Heart left ventricle (tissue), 16 donors: ENCODE measurements around the gene WDR35. TPM values are rescaled to one million over a fixed set of nuclear protein-coding genes. Genes with fewer than 3 reads are reported as not detected.

Source experiments
- ATAC-seq, 4 donors: fragments of 200-7000 bp; cut with Tn5 transposase; one replicate each; pipeline ENCODE4 v1.9.1; 2020 to 2022; ENCODE audit warnings: moderate library complexity in 4 of 4, mild to moderate bottlenecking in 3 of 4, moderate number of reproducible peaks in 1 of 4
- DNase-seq, 5 donors: peaks; one replicate each; pipeline ENCODE4 v3.0.0-alpha.2; 2020
- H3K27ac ChIP-seq, 12 donors: fragments of 200-600 bp; sonication (generic) in 4 of 12; one replicate each; pipeline versions ENCODE4 v1.5.0 to v1.8.0; 2016 to 2022; ENCODE audit warnings: mild to moderate bottlenecking in 2 of 12
- H3K27me3 ChIP-seq, 9 donors: fragments of 200-600 bp; sonication (generic) in 2 of 9; one replicate each; pipeline versions ENCODE4 v1.5.1 to v1.8.0; 2016 to 2022; ENCODE audit warnings: mild to moderate bottlenecking in 3 of 9
- H3K36me3 ChIP-seq, 9 donors: fragments of 200-600 bp; sonication (generic) in 2 of 9; one replicate each; pipeline versions ENCODE4 v1.5.0 to v1.8.0; 2018 to 2022; ENCODE audit warnings: mild to moderate bottlenecking in 2 of 9
- H3K4me1 ChIP-seq, 12 donors: fragments of 200-600 bp; sonication (generic) in 4 of 12; one replicate each; pipeline versions ENCODE4 v1.5.0 to v1.8.0; 2016 to 2022; ENCODE audit warnings: mild to moderate bottlenecking in 3 of 12
- H3K4me3 ChIP-seq, 12 donors: fragments of 200-600 bp; sonication (generic) in 4 of 12; one replicate each; pipeline versions ENCODE4 v1.5.0 to v1.8.0; 2017 to 2022; ENCODE audit warnings: mild to moderate bottlenecking in 9 of 12, moderate library complexity in 4 of 12
- H3K9me3 ChIP-seq, 12 donors: fragments of 200-600 bp; sonication (generic) in 4 of 12; one replicate each; pipeline versions ENCODE4 v1.5.0 to v1.8.0; 2016 to 2022; ENCODE audit warnings: mild to moderate bottlenecking in 1 of 12
- CTCF ChIP-seq, 12 donors: fragments of 200-600 bp; sonication (generic) in 4 of 12; IDR thresholded peaks; one replicate each; pipeline versions ENCODE4 v1.5.0 to v1.8.0; 2018 to 2022; ENCODE audit warnings: antibody characterized with exemption in 12 of 12, mild to moderate bottlenecking in 5 of 12
- POLR2A ChIP-seq, 2 donors: fragments of 450-650 bp; IDR thresholded peaks; one replicate each; pipeline ENCODE4 v1.6.1; 2017; ENCODE audit warnings: antibody characterized with exemption in 2 of 2, mild to moderate bottlenecking in 2 of 2, moderate library complexity in 2 of 2
- whole genome bisulfite sequencing, 4 donors: extraction: QIAGEN DNeasy Blood & Tissue Kit in 2 of 4; methylation state at CpG; one replicate each; pipeline versions ENCODE4 v1.1.5 to v1.1.7; 2013 to 2018; 5-methylcytosine and 5-hydroxymethylcytosine counted together
- intact Hi-C, 10 donors: fragments of 100-400 bp; cut with DNase I; formaldehyde crosslinking; loops; one replicate each; pipeline versions ENCODE4 v1.11.1 to v1.14.2; 2022
- polyA plus RNA-seq, 2 donors: library from polyadenylated mRNA; stranded (reverse); fragments of 200-250 nt; gene quantifications; one replicate each; pipeline ENCODE4 v1.2.3, GENCODE V29; 2013
- total RNA-seq, 9 donors: library from RNA; depleted of rRNA in 2 of 9; stranded (reverse); fragments of >200 nt in 2 of 9; fragmentation: NEBNext Ultra II Directional in 3 of 9; extraction: Animal tissue kit (Norgen Biotek cat#: 25700) in 3 of 9; gene quantifications; one replicate each; pipeline versions ENCODE4 v1.1.0 to v1.2.4, GENCODE V29; 2016 to 2023
- donor health status: ischemic (EF 13 %, LVEDD 7.1; RV severe dilation, severe dysfunction).
- donor health status: healthy with polysubstance abuse.
- donor health status: DM: no; HTN: yes; CAD: no.
- donor health status: DM: no; HTN: no; CAD: no.
- donor health status: ischemic (EF 25% LVEDD 6.9; RV normal size, moderate dysfunction).
- donor health status: ischemic (EF 25% LVEDD 5.7; RV mildly dilated, moderate dysfunction).
- donor health status: healthy.
- donor health status: DM: yes; HTN: yes; CAD: no.
- donor health status: ischemic (EF 35%, LVEDD 5.7; RV mildly dilated, moderate dysfunction).
- donor health status: nonischemic (EF 11% LVEDD 7.7; RV severe dilation, severe dysfunction).
- donor health status: DM: yes; HTN: yes; CAD: no.
- donor health status: PGD.
- donor health status: ischemic (EF 29% LVEDD 5.4; RV normal size, mild dysfunction).
- donor health status: nonischemic (EF 23%, LVEDD 6.1; RV moderate dilation, normal function).

The WDR35 gene
- total and polyA plus RNA-seq, 11 donors: 1.1 to 8.5 (median 5.0) TPM

GRCh38 chr2:19874726-19875125 is 115.2 kb downstream of the WDR35 start:
- ATAC-seq (no peak), DNase-seq (no peak)
- Histone ChIP-seq H3K27me3 (no peaks in the 10 kb centered on the region), H3K4me1 (no peaks in the 10 kb centered on the region), H3K4me3 (no peak overlapping the region), H3K27ac (no peak overlapping the region), H3K36me3 (no peaks in the 10 kb centered on the region), H3K9me3 (no peaks in the 10 kb centered on the region)
- no peak for TF ChIP-seq POLR2A (IDR thresholded peaks at IDR 0.05)
- TF ChIP-seq CTCF (IDR thresholded peaks at IDR 0.05): no peak
- intact Hi-C loops: no loop called here
- 83 to 96% (median 95%) methylated on average over 2 to 3 of the region's 3 CpGs for WGBS, 4 donors

GRCh38 chr2:19873014-19873413 is 116.9 kb downstream of the WDR35 start:
- DNase-seq: no peak
- no peaks in the 10 kb centered on the region for H3K27me3 ChIP-seq
- H3K4me3 ChIP-seq: no peak overlapping the region
- no peak for ATAC-seq
- peaks cover 0 to 9% (median 4%) of the 10 kb centered on the region in 12 donors for H3K4me1 ChIP-seq
- no peaks in the 10 kb centered on the region for H3K36me3 ChIP-seq
- 84 to 89% (median 87%) methylated on average over 5 of the region's 5 CpGs for WGBS, 4 donors
- no peak overlapping the region for H3K27ac ChIP-seq
- intact Hi-C loops: no loop called here
- TF ChIP-seq POLR2A (IDR thresholded peaks at IDR 0.05) (no peak), CTCF (IDR thresholded peaks at IDR 0.05) (no peak)
- no peaks in the 10 kb centered on the region for H3K9me3 ChIP-seq

- intact Hi-C loops: no loop called here
- DNase-seq: no peak
- no peak overlapping the region for H3K27ac ChIP-seq
- no peaks in the 10 kb centered on the region for H3K36me3 ChIP-seq
- H3K9me3 ChIP-seq: no peaks in the 10 kb centered on the region
- 70 to 85% (median 81%) methylated on average over 3 of the region's 3 CpGs for WGBS, 4 donors
- ATAC-seq: no peak
- H3K27me3 ChIP-seq: no peaks in the 10 kb centered on the region
- TF ChIP-seq POLR2A (IDR thresholded peaks at IDR 0.05): no peak
- no peak for TF ChIP-seq CTCF (IDR thresholded peaks at IDR 0.05)
- H3K4me1 ChIP-seq: peaks cover 0 to 9% (median 4%) of the 10 kb centered on the region in 12 donors
- H3K4me3 ChIP-seq: no peak overlapping the region
These were observed 117.6 kb downstream of the WDR35 start for GRCh38 chr2:19872302-19872701.

- DNase-seq (no peak), ATAC-seq (no peak)
- Histone ChIP-seq H3K27me3 (no peaks in the 10 kb centered on the region), H3K27ac (no peak overlapping the region), H3K36me3 (no peaks in the 10 kb centered on the region), H3K9me3 (no peaks in the 10 kb centered on the region), H3K4me3 (no peak overlapping the region), H3K4me1 (peaks cover 0 to 9% (median 4%) of the 10 kb centered on the region in 12 donors)
- 93 to 100% (median 97%) methylated on average over 2 of the region's 2 CpGs for WGBS, 4 donors
- intact Hi-C loops: no loop called here
- TF ChIP-seq POLR2A (IDR thresholded peaks at IDR 0.05): no peak
These were observed 118.1 kb downstream of the WDR35 start for GRCh38 chr2:19871836-19872235.

GRCh38 chr2:19870792-19871191 is 119.1 kb downstream of the WDR35 start:
- ATAC-seq: no peak

More at GRCh38 chr2:19870792-19871191, 119.1 kb downstream of the WDR35 start:
- WGBS, 4 donors: 78 to 83% (median 80%) methylated on average over 4 of the region's 4 CpGs
- Histone ChIP-seq H3K36me3 (no peaks in the 10 kb centered on the region), H3K9me3 (no peaks in the 10 kb centered on the region), H3K27ac (no peak overlapping the region), H3K4me3 (no peak overlapping the region), H3K27me3 (no peaks in the 10 kb centered on the region), H3K4me1 (peaks cover 0 to 9% (median 4%) of the 10 kb centered on the region in 12 donors)
- intact Hi-C loops: no loop called here
- no peak for DNase-seq
- TF ChIP-seq POLR2A (IDR thresholded peaks at IDR 0.05): no peak
- TF ChIP-seq CTCF (IDR thresholded peaks at IDR 0.05): no peak
